GM19438 (cell line): ENCODE data around the gene VOPP1.

Source experiments
- ATAC-seq: cut with Tn5 transposase; IDR thresholded peaks from one replicate; pipeline ENCODE4 v1.9.1; 2021; ENCODE audit warnings: low read depth; ENCODE audit not compliant: unreplicated experiment

The VOPP1 gene

DNA sequence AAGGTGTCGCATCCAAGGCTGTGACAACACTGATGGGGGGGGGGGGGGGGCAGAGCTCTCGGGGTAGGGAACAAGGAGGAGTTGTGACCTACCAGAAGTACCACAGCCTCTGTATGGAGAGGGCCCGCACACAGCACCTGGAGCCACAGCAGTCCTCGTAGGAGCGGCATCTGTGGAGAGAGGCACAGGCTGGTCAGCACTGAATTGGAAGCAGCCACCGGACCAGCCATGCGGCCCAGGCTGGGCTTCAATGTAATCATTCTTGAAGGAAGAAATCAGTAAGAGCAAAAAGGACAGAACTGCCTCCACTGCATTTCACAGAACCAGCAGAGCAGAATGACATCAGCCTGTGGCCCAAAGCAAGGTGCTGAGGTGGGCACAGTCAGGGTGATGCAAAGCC is 74.8 kb downstream of the VOPP1 start:
- no peak for ATAC-seq

DNA sequence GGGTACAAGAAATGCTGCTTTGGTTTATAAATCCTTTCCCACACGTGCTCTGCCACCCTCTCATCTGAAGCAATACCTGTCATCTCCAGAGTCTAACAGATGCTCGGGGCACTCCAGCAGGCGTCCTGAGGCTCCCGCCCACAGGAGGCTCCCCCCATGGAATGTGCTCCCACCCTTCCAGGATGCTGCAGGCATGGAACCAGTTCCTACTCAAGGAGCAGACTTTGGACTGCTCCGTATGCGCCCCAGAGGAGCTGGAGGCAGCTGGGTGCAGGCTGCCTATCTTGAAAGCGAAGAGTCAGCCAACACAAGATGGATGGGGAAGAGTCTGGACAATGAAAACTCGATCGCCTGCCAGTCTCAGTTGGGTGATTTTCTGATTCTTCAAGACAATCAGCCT is 75.4 kb downstream of the VOPP1 start:
- ATAC-seq = no peak

DNA sequence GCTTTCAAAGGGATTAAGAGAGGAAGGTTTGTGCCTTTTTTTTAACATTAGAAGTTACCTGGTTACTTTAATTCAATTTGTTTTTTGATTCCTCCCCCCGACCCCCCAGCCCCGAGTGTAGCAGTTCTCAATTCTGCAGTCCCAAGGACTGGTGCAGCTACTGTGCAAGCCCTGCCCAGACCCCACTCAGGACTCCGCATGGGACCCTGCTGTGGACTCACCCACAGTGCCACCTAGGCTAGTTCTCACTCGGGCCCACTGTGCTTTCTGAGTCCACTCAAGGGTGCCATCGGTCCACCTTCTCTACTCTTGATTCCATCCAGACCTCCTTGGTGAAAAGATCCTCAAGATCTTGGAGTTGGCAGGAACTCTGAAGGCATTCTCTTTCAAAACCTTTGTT is 77.4 kb downstream of the VOPP1 start:
- ATAC-seq = no peak

DNA sequence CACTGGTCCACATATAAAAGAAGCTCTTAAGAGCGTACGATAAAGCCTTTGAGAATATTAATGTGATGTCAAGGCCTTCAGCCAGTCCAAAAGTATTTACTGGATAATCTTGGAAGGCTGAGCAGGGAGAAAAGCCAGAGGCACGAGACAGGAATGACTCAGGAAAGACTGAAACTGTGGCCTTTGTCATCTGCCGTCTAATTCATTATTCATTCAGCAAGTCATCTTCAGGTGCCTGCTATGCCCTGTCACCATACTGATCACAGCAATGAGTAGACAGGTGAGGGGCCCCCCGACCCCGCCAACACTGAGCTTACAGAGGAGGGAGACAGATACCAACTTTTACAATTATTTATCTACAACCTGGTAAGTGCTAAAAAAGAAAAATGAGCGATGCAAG is 78.9 kb downstream of the VOPP1 start:
- ATAC-seq = no peak

DNA sequence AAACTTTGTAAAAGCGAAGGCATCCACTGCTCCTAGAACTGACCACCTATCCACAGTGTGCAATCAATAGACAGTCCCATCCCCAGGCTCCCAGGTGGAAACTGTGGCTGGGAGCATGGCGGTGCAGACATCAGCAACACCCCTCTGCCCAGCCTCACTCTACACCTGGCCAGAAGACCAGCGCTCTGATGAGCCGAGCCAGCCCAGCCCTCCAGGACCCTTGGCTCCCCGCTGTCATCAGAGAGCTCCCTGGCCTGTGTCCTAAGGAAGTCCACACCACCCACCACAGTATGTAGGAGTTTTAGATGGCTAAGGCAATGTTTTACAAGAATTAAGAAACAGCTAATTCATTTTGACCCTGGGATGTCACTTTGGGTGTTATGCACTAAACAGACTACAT is 81.0 kb downstream of the VOPP1 start:
- no peak for ATAC-seq

DNA sequence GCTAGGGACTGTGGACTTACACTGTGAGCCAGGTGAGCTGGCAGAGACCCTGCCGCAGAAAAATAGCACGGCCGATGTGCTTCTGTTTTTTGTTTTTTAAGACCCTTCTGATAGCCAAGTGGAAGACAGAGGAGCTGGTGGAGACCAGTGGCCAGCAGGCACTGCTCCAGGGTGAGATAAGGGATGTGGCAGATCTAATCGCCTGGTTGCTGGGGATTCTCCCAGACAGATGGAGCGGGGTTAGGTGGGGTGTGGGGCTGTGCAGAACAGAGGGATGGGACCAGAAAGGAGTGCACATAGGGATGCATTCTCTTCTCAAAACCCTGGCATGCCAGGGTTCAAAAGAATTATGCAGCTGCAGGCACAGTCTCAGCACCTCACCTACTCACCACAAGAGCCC is 82.2 kb downstream of the VOPP1 start:
- no peak for ATAC-seq

DNA sequence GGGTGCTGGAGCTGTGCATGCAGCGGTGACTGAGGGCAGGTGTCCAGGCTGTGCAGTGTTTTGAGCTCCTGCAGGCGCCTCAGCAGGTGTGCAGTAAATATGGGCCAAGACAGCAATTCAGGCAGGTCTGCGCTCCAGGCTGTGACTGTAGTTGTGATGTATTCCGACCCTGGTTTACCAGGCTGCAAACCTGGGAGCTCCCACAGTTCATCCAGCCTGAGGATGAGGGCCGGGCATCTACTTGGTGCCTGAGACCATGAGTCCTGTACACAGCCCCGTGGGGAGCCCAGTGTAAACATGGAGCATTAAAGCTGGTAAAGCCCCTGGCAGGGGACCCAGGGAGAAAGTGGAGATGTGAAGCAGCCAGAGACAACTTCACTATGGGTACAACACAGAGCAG is 82.8 kb downstream of the VOPP1 start:
- ATAC-seq = no peak

DNA sequence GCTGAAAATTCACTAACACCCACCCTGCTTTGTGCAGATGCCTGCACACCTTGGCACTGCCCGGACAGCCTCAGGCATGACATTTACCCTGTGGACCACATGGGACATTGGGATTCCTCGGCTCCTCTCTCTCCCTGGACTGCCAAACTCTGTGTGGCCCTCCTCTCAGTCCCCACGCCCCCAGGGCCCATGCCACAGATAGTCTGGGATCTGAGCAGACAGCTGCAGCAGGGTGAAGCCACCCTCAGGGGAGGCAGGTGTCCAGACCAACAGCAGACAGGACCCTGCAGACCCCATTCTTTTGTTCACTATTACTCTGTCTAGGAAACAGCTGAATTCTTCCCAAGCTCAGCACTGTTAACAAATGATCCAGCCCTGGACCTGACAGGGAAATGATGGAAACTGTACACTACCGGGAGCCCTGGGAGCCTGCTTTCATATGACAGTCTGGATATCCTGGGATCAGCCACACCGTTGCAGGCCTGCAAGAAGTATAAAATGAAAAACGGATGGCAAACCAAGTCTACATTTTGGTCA is 83.4 kb downstream of the VOPP1 start:
- no peak for ATAC-seq

DNA sequence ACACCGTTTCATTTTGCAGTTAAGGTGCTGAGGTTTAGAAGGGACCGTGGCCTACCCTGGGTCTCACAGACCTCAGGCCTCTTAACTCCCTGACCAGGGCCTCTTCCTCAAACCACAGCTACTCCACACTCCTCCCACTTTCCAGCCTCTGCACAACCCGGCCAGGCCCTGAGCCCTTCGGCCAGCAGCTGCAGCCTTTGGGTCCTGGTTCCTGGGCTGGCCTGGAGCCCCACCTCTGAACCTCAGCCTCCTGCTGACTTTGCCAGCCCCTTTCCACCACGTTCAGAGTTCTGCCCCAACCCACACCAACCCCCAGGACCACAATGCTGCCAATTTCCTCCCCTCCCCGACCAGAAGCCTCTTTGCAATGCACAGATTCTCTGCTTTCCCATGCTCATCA is 84.1 kb downstream of the VOPP1 start:
- no peak for ATAC-seq

DNA sequence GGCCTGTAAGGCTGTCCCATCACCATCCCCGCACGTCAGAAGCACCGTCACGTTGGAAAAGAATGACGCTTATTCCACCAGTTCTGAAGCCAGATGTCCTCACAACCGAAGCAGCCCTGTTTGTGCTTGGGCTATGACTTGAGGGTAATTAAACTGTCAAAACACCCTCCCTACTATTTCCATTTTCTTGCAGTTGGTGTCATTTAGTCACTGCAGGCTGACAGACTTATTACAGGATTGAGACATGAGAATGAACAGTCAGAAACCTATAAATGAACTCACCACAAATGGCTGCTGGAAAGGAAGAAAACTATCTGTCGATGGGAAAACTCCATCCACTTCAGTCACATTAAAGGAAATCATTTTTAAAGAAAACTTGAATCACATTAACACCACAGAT is 85.3 kb downstream of the VOPP1 start:
- ATAC-seq = no peak

DNA sequence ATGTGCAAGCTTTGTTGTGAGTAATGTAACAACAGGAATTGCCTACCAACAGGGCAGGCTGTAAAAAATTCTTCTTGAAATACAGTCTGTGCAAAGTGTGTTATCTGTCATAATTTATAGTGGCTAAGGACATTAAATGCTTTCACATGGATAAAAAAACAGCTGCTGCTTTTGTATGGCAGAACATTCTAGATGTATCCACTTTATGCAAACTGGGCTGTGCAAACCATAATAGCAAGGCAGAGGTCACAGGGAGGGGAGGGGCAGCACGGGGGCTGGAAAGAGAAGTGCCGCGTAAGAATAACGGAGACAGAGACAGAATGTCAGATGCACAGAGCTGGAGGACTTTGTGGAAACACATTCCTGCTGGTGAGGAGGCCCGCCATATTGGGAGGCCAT is 86.1 kb downstream of the VOPP1 start:
- ATAC-seq = no peak

DNA sequence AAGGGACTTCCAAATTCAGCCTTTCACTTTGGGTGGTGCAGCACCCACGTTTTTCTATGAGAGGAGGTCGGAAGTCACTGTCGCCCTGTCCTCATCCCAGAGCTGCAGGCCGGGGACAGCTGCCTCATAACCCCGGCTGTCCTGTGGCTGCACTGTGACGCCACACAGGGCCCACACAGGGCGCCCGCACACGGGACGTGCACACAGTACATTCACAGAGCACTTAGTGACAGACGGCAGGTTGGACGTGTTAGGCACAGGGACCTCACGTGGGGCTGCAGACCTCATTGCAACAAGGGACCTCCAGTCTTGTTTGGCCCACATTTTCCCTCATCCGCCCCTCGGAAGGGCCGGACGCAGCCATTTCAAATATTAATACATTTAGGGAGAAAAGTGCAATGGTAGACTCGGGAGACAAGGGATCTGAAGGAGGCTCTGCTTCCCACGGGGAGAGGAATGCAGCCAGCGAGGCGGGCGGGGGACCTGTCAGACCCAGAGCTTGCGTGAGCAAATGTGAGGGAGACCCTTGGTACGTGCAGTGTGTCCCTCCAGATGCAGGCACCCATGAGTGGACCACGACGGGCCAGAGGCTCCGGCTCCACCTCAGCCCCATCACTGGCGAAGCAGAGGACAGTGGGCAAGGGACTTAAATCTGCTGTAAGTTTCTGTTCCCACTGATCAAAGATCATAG is 86.7 kb downstream of the VOPP1 start:
- no peak for ATAC-seq

DNA sequence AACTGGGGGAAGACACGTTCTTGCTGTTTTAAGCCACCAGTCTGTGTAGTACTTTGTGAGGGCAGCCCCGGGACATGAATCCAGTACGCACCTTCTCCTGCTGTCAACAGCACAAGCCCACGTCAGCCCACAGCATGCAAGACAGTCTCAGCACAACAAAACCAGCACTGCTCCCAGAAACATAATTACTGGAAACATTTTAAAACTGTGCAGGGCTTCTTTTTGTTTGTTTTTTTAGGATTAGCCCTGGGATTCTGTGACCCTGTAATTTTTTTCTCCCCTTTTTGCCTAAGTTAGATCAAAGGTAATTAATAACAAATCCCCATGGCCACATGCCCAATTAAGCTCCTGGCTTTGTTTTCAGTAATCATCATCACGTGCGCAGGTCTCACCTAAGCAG is 87.5 kb downstream of the VOPP1 start:
- ATAC-seq = no peak

DNA sequence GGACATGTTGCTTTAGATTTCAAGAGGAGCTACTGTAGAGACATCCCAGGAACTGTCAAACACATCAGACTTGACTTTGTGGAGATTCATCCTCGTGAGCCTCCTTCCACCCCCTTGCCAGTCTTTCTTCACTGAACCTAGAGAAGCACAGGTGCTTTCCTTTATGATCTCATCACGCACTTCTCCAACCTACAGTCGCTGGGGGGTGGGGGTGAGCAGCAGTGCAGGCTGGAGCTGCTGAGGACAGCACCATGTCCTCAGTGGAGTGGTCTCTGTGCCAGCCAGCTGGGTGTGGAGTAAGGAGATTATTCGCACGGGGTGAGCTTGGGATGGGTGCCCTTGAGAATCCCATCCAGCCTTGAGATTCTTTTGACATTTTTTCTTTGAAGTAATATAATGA is 88.1 kb downstream of the VOPP1 start:
- ATAC-seq = no peak

DNA sequence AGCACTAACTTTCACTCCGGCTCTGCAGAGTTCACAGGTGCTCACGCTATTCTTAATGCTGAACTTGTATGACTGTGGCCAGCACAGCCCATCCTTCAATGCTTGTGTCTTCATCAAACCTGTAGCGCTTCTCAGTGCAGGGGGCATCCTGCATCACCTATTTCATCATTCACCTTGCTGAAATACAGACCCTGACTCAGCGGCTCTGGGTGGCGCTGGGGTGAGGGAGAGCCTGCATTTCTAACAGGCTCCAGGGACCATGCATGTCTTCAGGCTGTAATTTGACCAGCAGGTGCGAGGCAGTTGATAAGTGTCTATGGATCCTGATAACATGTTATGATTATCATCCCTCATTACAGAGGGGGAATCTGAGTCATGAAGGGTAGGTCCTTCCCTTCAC is 89.3 kb downstream of the VOPP1 start:
- ATAC-seq = no peak

DNA sequence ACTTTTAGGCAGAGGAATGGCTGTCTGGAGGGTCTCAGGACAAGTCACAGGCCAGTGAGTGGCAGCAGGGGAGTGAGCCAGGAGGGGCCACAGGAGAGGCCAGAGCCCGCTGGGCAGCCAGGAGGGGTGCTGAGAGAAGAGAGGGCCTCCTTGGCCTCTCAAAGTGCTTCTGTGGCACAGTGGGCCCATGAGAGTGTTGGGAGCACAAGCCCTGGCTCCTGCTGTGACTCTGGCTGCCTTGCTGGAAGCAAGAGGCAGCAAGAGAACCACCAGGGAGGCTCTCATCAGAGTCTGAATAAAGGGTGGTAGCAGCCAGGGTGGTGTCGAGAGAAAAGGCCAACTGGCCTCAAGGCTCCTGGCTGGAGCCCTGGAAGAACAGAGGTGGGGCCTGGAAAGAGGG is 91.1 kb downstream of the VOPP1 start:
- ATAC-seq = no peak

DNA sequence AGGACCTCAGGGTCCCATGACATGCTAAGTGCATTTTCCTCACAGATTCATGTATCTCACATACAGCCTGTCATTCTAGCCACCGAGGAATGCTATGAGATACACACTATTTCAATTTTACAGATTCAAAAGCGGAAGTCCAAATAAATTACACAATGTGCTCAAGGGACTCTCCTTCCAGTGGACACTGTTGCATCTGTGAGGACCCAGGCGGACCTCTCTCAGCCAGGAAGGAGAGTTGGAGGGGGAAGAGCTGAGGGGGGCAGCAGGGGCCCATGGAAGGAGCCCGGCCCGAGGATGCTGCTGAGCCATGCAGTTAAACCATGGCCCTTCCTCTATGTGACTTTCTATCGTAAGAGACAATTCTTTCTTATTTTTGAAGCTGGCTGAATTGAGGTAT is 93.6 kb downstream of the VOPP1 start:
- no peak for ATAC-seq

DNA sequence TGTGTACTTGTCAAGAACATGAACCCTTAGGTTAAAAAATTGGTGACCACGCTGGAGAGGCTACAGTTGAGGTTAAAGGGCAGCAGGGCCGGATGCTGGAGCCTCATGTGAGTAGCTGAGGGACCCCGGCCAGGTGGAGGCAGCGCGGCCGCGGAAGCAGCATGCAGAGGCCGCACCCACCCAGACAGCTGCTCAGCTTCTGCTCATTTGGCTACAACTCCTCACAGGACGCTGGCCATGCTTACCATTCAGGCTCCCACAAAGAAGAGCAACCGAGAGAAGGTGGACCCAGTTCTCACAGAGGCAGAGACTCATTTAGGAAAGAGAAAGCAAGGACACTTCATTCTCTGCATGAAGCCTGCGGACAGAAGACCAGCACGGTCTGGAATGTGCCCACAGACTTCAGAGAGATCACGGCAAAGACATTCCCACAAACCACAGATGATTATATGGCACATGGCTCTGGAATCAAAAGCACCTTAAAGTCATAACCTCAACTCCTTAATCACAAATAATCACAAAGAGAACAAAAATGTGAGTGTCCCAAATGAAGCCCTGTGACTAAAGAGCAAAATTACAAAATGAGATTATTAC is 94.4 kb downstream of the VOPP1 start:
- no peak for ATAC-seq

DNA sequence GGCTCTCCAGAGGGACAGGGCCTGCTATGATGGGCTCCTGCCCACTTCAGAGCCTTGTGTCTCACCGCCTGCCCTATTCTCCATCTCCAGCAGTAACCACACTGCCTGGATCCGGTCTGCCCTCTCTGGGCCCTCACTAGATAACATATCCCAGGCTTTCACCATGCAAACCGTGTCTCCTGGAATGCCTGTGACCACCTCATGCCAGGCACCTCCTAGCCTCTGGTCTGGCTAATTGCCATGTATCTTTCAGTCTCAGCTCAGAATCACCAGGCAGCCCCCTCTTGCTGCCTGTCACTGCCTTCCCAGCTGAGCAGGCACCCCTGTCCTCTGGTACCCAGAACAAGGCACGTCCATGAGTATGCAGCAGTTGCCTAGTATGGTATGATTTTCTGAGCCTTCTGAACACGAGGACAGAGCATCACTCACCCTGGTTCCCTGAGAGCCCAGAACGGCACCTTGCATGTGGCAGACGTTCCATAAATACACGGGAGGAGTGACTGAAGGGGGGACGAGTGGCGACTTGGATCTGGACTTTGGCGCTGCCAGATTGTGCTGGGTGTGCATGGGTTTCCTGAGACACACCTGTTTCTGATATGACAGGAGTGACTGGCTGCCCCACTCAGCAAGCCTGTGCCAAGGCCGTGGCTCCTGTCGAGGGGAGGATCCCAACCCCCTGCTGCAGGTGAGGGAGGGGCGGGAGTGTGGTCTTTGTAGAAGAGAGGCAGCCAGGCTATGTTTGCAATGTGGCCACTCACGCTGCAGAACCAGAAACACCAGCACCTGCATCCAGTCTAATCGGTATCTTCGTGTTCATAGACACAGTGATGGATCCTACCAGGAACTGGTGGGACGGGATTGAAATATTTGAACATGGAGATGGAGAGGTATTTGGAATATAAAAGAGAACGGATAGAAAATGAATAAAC is 95.2 kb downstream of the VOPP1 start:
- no peak for ATAC-seq

DNA sequence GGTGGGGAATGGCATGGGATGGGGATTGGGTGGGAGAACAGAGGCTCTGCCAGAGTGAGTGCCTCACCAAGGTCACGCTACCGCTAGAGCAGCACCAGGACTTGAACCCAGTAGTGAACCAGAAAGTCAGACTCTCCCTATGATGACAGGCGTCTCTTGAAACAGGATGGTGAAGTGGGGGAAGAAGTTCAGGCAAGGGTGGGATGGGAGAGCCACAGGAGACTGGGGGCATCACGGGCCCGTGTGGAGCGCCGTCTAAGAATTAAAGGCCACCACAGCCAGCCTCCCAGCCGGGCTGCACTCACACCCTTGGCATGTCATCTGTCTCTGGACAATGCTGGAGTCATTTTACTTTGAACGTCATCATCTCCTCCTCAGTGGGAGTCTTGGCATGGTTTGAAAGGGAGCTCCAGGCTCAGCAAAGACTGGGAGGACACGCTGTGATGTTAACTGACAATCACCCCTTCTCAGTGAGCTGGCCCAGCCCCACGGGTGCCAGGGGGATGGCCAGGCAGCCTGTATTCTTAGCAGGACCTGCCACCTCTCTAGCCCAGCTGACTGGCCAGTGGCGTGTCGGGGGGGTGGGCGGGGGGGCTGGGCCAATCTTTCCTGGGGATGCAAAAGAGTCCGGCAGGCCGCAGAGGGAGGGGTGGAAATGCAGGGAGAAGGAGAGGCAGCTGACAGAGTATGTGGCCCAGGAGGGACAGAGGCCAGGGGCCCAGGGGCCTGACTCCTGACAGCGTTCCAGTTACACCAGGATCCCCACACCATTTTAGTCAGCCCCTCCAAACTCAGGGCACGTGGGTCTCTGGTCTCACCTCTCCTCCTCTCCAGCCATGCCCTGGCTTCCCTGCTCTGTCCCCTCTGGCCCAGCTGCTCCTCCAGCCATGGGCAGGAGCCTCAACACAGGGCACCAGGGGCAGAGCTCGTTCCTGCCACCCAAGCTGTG is 96.2 kb downstream of the VOPP1 start:
- no peak for ATAC-seq
